GM18517 (cell line): ENCODE results near the gene SCN9A.
"Not testable (repeated sequence)": the region's sequence is repeated elsewhere in the genome, so short reads cannot be mapped to it uniquely, and the experiment has no call there.

Experiments
- ATAC-seq: cut with Tn5 transposase; IDR thresholded peaks from one replicate; pipeline ENCODE4 v1.9.1; 2021; ENCODE audit warnings: mild to moderate bottlenecking, moderate library complexity; ENCODE audit not compliant: unreplicated experiment

SCN9A gene

DNA sequence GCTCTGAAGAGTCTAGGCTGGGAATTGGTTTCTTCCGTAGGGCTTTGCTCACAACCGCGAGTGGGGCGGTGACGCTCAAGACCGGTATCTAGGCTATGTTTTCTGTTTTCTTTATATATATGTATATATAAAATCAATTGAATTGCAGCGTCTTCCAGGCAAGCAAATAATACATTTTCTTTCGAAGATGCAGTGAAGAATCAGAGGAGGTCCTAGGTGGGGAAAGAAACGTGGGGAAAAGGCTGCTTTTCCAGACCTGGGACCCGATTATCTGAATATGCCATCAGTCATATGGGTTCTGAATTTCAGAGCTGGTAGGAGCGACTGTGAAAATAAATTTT is 714 bp upstream of the SCN9A start:
- no peak for ATAC-seq

DNA sequence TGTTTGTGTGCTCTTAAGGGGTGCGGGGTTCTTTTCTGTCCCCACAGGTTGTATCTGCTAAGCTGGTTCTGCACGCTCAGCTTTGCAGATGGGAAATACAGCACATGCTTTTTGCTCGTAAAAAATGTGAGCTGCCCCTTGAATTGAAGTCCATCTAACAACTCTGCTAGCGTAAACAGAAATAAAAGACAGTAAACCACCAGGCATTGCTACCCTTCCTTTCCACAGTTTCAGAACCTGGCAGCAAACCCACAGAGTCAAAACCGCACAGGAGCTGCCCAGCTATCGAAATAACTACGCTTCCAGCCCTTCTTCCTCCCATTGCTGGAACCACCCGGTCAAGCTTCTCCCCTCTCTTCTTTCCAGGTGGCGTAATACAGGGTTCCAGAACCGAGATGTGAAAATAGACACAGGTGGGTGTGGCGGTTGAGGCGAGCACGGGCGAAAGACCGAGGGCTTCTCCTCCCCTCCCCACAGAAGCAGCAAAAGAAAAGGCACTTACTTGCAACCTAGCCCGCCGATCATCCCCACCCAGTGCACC is 479 bp downstream of the SCN9A start:
- ATAC-seq: no peak

- ATAC-seq: no peak
Measured at GRCh38 chr2:166373951-166374350, 1.8 kb downstream of the SCN9A start.

DNA sequence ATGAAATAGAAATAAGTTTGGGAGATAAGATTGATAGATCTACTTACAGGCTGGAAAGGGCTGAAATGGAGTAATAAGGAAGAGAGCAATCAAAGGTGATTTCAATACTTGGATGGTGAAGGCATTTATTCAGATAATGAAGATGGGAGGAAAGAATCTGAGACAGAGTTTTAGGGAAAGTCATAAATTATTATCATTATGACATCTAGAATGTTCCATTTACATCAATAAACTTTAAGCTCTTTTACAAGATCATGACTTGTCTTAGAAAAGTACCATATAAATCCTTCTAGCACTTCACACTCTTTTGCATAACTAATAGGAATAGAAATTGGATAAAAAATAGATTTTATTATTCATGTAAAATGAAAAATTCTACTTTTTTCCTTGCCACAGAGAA is 2.2 kb downstream of the SCN9A start:
- ATAC-seq: no peak

- no peak for ATAC-seq
Measured at GRCh38 chr2:166373105-166373504, 2.6 kb downstream of the SCN9A start.

DNA sequence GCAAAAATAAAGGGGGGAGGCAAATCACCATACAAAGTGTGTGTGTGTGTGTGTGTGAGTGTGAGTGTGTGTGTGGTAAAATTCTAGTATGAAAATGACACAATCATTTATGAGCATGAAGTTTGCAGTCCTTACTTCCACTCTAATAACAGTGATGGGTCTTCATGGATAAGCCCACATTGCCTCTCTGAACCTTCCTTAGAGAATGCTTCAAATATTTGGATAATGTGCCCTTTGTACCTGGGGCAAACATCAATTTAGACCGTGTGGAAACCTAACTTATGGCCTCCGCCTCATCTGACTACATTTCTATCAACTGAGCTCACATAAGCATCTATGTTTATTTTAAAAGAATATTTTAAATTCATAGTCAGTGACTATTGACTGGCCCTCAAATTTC is 3.7 kb downstream of the SCN9A start:
- no peak for ATAC-seq

DNA sequence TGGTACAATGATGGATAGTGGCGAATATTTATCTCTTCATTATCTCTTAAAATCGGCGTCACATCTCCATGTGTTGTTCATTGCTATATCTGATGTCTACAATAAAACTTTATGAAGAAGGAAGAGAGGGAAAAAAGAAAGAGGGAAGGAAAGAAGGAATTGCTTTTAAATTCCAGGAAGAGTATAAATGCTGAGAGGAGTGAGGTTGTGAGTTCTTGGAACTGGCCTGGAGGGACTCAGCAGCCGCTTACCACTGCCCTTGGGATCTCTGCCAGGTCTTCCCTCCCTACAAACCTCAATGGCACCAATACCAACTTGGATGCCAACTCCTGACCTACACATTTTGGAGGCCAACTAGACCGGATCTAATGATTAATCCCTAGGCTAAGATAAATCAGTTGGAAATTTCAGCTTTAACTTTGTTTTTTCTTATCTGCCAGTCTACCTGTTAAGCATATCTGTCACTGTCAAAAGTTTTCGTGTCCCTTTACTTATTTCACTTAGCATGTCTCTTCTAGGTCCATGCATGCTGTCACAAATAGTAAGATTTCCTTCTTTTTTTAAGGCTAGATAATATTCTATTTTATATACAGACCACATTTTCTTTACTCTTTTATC is 9.8 kb downstream of the SCN9A start:
- ATAC-seq: no peak

DNA sequence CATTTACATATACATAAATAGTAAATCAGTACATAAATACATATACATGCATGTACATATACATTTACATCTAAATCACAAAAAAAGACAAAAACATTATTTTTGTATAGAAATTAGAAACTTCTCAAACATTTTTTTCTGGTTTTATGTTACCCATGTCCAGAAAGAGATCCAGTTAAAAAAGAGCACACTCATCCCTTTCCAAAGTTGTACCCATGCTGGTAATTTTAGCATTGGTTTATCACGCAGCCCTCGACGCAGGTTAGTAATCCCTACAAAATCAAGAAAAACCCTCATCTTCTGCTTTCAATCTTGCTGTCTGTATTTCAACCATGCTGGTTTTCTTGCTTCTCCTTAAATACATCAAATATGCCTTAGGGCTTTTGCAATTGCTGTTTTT is 10.5 kb downstream of the SCN9A start:
- no peak for ATAC-seq

- no peak for ATAC-seq
Measured at GRCh38 chr2:166364476-166365161, 11.1 kb downstream of the SCN9A start.

DNA sequence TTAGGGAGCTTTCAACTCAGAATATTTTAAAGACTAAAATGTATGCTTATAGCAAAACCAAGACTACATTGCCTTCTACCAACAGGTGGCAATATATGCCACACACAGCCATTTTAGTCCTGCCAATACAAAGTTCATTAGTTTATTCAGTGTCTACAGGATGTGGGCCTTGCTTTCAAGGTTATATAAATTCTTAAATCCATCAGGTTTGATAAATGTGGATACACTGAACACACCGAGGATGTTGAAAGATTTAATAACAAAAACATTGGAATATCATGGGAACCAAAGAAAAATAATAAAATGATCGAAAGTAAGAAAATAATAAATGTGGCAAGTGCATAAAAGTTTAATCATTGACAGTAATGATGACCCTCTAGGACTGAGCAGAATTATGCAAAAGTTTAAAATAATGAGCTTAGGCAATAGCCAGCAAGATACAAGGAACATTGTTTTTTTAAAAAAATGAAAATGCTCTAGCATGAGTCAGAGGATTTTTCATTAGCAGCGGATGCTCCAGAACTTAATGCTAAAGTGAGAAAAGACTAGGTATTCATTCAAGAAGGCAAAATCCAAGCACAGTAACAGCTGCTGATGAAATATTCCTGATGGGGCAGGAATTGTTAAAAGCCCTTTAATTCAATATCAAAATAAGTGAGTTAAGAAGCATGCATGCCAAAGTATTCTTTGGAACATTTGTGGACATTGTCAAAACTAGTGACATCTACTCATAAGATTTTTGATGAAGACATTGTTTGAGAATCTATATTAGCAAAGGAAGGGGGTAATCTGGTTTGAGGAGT is 14.2 kb downstream of the SCN9A start:
- ATAC-seq: peak; percentile 60

DNA sequence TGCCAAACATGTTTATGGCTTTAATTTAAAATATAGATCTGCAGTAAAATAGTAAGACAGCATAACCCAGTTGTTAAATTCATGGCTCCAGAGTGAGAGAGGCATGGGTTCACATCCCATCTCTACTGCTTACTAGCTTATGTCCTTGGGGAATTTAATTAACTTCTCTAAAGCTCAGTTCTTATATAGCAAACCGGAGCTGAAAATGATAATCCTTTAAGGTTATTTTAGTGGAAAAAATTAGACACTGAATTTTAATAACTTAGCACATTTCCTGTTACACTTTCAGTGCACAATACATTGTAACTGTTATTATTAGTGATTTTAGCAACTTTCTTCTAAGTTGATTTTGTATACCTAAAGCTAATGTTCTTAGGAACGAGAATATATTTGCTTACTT is 14.8 kb downstream of the SCN9A start:
- peak; percentile 13 for ATAC-seq

DNA sequence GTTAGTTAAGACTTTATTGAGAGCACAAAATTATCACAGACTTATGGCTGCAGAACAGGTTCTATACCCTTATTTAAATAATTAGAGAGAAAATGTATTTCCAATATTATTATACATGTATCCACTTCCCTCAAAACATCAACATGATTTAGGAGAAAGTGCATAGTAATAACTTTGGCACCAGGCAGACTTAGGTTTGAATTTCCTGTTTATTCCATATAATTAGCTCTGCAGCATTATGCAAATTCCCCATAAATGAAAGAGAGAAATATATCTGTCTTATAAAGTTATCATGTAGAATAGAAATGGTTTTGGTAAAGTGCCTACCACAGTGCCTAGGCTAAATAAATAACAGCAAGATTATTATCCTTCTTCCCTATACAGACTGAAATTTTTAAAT is 15.3 kb downstream of the SCN9A start:
- no peak for ATAC-seq

DNA sequence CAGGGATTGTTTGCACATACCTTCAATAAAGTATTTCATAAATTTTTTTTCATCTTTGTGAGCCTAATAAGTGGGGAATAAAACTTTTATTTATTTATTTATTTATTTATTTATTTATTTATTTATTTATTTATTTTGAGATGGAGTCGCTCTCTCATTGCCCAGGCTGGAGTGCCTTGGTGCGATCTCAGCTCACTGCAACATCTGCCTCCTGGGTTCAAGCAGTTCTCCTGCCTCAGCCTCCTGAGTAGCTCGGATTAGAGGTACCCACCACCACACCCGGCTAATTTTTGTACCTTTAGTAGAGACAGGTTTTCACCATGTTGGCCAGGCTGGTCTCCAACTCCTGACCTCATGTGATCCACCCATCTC is 17.8 kb downstream of the SCN9A start:
- ATAC-seq: not testable (repeated sequence)

DNA sequence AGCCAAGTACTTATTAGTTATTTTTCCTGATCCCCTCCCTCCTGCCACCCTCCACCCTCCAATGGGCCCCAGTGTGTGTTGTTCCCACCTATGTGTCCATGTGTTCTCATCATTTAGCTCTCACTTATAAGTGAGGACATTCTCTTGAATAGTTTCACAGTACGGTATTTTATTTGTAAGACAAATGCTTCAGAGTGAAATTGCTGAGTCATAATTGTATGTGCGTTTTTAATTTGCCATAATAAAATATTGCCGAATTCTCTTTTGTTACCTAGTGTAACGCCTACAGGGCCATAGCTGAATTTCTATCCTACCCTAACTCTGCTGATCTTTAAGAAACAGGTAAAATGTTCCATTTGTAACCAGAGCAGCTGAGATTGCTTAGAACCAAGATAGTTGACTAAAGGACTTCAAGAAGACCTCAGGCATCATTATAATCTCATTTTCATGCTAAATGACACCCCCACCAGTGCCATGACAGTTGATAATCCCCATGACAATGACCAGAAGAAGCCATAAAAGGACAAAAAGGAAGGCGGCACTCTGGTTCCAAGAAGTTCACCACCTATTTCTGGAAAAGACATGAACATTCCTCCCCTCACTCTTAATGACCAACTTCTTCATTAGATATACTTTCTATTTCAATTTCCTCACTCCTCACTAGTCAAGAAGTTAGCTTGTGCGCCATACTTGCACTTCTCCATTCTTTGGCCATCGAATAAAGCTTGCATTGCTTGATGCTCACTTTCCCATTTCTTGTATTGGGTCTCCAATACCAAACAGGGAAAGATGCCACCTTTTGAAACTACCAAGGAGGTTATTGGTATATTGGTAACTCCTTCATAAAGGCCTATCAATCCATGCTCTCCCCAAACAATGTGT is 18.4 kb downstream of the SCN9A start:
- no peak for ATAC-seq

- ATAC-seq: no peak
Measured at GRCh38 chr2:166351319-166351718, 24.4 kb downstream of the SCN9A start.

- no peak for ATAC-seq
Measured at GRCh38 chr2:166350525-166350924, 25.2 kb downstream of the SCN9A start.

DNA sequence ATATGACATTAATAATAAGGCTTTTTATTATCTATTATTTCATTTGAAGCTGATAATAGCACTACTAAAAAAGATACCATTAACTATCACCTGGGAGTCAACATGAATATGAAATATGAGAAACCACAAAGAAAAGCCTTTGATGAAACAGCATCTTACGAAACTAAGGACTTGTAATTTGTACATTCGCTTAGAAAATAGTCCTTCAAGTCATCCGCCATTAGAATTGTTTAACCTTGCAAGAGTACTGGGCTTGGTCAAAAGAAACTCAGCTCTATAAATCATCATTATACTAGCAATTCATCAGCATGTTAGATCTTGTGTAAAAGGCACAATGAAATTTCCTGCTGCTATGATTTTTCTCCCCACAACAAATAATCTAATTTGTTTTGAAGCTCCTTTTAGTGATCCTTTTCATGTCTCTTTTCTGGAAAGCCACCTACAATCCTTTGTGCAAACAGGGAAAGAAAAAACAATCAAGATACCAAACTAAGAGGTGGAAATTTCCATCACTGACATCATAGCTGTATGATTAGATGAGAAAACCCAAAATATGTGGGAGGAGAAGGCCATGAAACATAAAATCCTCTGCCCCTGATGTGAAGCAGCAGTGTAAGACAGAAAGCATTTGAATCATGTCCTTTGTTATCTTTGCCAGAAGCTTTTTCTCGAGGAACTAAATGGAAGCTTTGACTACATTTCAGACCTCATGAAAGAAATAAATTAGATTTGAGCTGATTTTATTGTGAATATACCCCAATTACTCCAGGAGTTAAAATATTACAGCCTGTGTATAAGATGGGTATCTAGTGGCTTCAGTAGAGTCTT is 31.2 kb downstream of the SCN9A start:
- ATAC-seq: no peak

DNA sequence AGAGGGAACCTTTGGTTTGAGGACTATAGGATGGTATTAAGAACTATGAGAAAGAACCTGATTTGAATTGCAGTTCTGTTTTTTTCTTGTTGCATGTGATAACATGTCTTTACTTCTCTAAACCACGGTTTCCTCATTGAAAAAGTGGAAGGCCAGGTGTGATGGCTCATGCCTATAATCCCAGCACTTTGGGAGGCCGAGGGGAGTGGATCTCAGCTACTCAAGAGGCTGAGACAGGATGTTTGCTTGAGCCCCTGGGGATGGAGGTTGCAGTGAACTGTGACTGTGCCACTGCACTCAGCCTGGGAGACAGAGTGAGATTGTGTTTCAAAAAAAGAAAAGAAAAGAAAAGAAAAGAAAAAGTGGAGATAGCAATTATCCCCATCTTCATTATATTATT is 32.3 kb downstream of the SCN9A start:
- ATAC-seq: no peak

- no peak for ATAC-seq
Measured at GRCh38 chr2:166341426-166341825, 34.3 kb downstream of the SCN9A start.

- no peak for ATAC-seq
Measured at GRCh38 chr2:166338831-166339339, 36.9 kb downstream of the SCN9A start.
